ENCODE measurements around the gene CDC42EP2. TPM values are rescaled to one million over a fixed set of nuclear protein-coding genes. Genes with fewer than 3 reads are reported as not detected.

Gene CDC42EP2
- 79.5 and 82.8 TPM in 2 replicates for total RNA-seq

DNA sequence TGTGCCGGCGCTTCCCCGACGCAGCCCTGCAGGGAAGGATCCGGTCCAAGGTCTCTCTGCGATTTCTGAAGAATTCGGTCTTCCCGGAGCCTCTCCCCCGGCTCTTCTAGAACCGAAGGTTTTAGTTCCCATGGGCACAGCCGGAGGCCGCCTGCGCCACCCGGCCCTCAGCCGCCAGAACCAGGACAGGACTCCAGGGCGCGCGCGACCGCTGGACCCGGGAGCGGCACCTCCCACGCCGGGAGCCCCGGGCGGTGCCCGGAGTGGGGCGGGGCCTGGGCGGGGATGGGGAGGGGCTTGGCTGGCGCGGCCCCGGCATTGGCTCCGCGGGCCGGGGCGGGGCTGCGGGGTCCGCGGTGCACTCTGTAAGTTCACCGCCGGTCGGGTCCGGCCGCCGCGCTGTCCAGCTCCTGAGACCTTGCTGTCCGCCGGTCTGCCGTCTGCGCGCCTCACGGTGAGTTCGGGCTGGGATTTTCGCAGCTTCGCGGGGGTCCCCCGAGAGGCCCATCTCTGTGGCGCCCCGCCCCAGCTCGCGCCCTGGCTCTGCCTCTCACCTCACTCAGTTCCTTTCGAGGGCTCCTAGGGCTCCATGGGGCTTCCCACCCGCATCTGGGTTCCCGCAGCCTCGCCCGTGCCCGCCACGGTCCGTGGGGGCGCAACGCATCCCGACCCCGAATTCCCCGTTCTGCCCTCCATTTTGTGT lies at the start of gene CDC42EP2:
Gene CDC42EP2 (plus strand): TSS at position 366 of the 703 bp plus-strand sequence. CDS start 6,033 bp downstream, outside the sequence.

DNA sequence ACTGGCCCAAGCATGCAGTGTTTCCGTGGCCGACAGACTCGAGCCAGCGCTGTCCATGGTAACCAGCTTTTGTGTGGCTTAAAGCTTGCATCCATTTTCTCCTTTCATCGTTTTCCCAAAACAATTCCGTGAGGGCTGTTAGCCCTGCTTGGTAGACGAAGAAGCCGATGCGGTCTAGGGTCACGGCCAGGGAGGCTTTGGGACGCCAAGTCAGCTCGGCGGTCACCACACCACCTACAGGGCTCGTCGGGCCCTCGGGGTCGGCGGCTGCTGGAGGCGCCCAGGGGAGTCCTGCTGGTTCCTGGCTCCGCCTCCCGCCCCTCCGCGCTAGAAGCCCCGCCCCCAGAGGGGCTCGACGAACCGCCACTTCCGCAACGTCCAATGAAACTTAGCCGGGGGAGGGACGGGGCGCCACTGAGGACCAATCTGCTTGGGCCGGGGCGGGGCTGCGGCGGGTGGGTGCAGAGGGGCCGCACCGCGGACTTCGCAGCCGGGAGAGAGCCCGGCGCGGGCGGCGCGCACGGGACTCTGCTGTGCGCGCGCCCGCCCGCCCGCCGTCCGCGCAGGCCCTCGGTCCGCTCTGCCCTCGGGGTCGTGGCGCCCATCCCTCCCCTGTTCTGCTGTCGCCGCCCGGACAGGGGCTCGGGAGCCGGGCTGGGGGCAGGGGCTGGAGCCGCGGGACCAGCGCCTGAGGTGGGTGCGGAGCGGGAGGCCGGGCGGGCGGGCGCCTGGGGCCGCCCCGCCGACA lies 39.8 kb downstream of the CDC42EP2 start, which contains the start of gene TIGD3:
Gene TIGD3 (plus strand): TSS at position 487 of the 748 bp plus-strand sequence. CDS start 1,058 bp downstream, outside the sequence.

Other genes with a start within 250 kb of the CDC42EP2 start
- gene CDCA5, start 230.8 kb upstream of the CDC42EP2 start, total RNA-seq = 1.3 and 1.5 TPM in 2 replicates
- gene ZFPL1, start 230.6 kb upstream of the CDC42EP2 start, total RNA-seq = 45.6 and 48.7 TPM in 2 replicates
- gene VPS51, start 218.7 kb upstream of the CDC42EP2 start, total RNA-seq = 209 and 240 TPM in 2 replicates
- 16.9 and 18.1 TPM in 2 replicates for gene TM7SF2, start 203.0 kb upstream of the CDC42EP2 start, total RNA-seq
- 10.4 and 13.6 TPM in 2 replicates for gene ZNHIT2, start 197.2 kb upstream of the CDC42EP2 start, total RNA-seq
- gene FAU, start 192.7 kb upstream of the CDC42EP2 start, total RNA-seq = 66.9 and 79.2 TPM in 2 replicates
- gene MRPL49, start 192.5 kb upstream of the CDC42EP2 start, total RNA-seq = 49.1 and 52.9 TPM in 2 replicates
- gene SYVN1, start 180.3 kb upstream of the CDC42EP2 start, total RNA-seq = 21.4 and 28.7 TPM in 2 replicates
- gene SPDYC, start 144.6 kb upstream of the CDC42EP2 start, total RNA-seq = not detected in 2 replicates
- gene CAPN1, start 132.9 kb upstream of the CDC42EP2 start, total RNA-seq = 168 and 174 TPM in 2 replicates
- 2.1 and 3.4 TPM in 2 replicates for gene POLA2, start 52.9 kb upstream of the CDC42EP2 start, total RNA-seq
- 56.3 and 60.6 TPM in 2 replicates for gene DPF2, start 19.0 kb downstream of the CDC42EP2 start, total RNA-seq
- 0.12 TPM in 1 of 2 replicates, not detected in the other for gene TIGD3, start 39.9 kb downstream of the CDC42EP2 start, total RNA-seq
- gene SLC25A45, start 67.8 kb downstream of the CDC42EP2 start, total RNA-seq = 5.3 and 8.0 TPM in 2 replicates
- 70.2 and 77.1 TPM in 2 replicates for gene FRMD8, start 71.8 kb downstream of the CDC42EP2 start, total RNA-seq
- gene NEAT1, start 107.9 kb downstream of the CDC42EP2 start, total RNA-seq = 553 and 658 TPM in 2 replicates
- gene MALAT1, start 184.2 kb downstream of the CDC42EP2 start, total RNA-seq = 16,813 and 19,611 TPM in 2 replicates
- 116 and 125 TPM in 2 replicates for gene SCYL1, start 210.2 kb downstream of the CDC42EP2 start, total RNA-seq
- gene LTBP3, start 243.5 kb downstream of the CDC42EP2 start, total RNA-seq = 21.3 and 22.8 TPM in 2 replicates

All from hair follicle dermal papilla cell (primary cell).